Suprapubic skin (tissue), 4 donors: ENCODE data around the gene GGCT. TPM values are rescaled to one million over a fixed set of nuclear protein-coding genes. Genes with fewer than 3 reads are reported as not detected.

Experiments
- DNase-seq, 2 donors: peaks; one replicate each; pipeline ENCODE4 v3.0.0-alpha.2; 2019; ENCODE audit warnings: low spot score in 2 of 2
- H3K27ac ChIP-seq: fragments of 200-600 bp; sonication (generic); one replicate; pipeline ENCODE4 v1.5.1; 2019
- H3K27me3 ChIP-seq: fragments of 200-600 bp; sonication (generic); one replicate; pipeline ENCODE4 v1.5.1; 2019
- H3K36me3 ChIP-seq: fragments of 200-600 bp; sonication (generic); one replicate; pipeline ENCODE4 v1.5.1; 2019
- H3K4me1 ChIP-seq: fragments of 200-600 bp; sonication (generic); one replicate; pipeline ENCODE4 v1.5.1; 2019
- H3K4me3 ChIP-seq: fragments of 200-600 bp; sonication (generic); one replicate; pipeline ENCODE4 v1.5.1; 2019; ENCODE audit warnings: mild to moderate bottlenecking
- H3K9me3 ChIP-seq: fragments of 200-600 bp; sonication (generic); one replicate; pipeline ENCODE4 v1.5.1; 2019
- EP300 ChIP-seq: sonication (generic); formaldehyde crosslinking; IDR thresholded peaks from one replicate; pipeline ENCODE4 v1.6.1; 2017; ENCODE audit warnings: antibody characterized with exemption
- POLR2A ChIP-seq, 2 donors: fragments of 450-650 bp; IDR thresholded peaks; one replicate each; pipeline ENCODE4 v1.6.1; 2017; ENCODE audit warnings: antibody characterized with exemption in 2 of 2, mild to moderate bottlenecking in 2 of 2, moderate library complexity in 2 of 2
- POLR2AphosphoS5 ChIP-seq, 3 donors: sonication (generic); formaldehyde crosslinking; IDR thresholded peaks; one replicate each; pipeline ENCODE4 v1.6.1; 2017; ENCODE audit warnings: antibody characterized with exemption in 3 of 3
- WGBS: methylation state at CpG from one replicate; pipeline ENCODE4 v1.1.5; 2018; 5-methylcytosine and 5-hydroxymethylcytosine counted together
- total RNA-seq, 4 donors: library from RNA; depleted of rRNA; stranded (reverse); fragments of >200 nt; gene quantifications; one replicate each; pipeline ENCODE4 v1.1.0, GENCODE V29; 2016
- TF ChIP-seq, protein P1 (sequence below), 2 donors: fragments of 200-600 bp in 1 of 2; fragments of 450-650 bp in 1 of 2; sonication (generic) in 1 of 2; IDR thresholded peaks; one replicate each; pipeline ENCODE4 v1.5.1; 2016 to 2019; ENCODE audit warnings: antibody characterized with exemption in 2 of 2, mild to moderate bottlenecking in 1 of 2, moderate library complexity in 1 of 2

GGCT gene, protein sequence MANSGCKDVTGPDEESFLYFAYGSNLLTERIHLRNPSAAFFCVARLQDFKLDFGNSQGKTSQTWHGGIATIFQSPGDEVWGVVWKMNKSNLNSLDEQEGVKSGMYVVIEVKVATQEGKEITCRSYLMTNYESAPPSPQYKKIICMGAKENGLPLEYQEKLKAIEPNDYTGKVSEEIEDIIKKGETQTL
- 10 to 100 TPM; 13.7 to 76.1 (median 54.1) TPM for total RNA-seq

DNA sequence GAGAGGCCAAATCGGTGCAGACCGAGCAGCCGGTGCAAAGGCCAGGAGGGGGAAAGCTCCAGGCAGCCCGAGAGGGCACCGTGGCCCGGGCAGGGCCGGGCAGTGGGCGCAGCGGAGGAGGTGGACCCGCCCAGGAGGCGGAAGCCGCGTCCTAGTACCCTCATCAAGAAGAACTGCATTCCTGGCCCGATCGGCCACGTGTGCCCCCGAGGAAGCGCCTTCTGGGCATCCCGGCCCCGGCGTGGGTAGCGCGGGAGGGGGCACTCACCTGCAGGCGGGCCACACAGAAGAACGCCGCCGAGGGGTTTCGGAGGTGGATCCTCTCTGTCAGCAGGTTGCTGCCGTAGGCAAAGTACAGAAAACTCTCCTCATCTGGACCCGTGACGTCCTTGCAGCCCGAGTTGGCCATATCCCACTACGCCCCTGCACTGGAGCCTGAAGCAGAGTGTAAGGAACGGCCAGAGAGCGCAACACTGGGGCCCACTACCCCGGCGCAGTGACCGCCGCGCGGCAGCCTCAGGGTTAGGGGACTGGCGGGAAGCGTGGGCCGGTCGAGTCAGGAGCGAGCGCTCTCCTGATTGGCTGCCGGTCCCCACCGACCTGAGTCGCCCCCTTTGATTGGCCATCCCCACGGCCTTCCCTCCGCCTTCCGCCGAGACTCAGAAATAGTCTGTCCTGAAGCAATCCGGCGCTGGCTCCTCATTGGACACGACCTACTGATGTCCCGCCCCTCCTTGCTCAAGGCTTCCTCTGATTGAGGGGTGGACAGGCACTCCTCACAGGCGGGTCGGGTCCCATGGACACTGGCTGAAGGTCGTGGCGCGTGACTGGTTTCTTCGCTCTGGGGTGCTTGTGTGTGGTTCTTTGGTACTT, at the start of gene GGCT:
TSS of gene GGCT (minus strand) at position 529 of the 873 bp plus-strand sequence. CDS start at position 409, 120 bp downstream.
- peak in 1 of 2 donors; percentile 60 for TF ChIP-seq POLR2A (IDR thresholded peaks at IDR 0.05)
- no peak for TF ChIP-seq EP300
- TF ChIP-seq, protein P1, sequence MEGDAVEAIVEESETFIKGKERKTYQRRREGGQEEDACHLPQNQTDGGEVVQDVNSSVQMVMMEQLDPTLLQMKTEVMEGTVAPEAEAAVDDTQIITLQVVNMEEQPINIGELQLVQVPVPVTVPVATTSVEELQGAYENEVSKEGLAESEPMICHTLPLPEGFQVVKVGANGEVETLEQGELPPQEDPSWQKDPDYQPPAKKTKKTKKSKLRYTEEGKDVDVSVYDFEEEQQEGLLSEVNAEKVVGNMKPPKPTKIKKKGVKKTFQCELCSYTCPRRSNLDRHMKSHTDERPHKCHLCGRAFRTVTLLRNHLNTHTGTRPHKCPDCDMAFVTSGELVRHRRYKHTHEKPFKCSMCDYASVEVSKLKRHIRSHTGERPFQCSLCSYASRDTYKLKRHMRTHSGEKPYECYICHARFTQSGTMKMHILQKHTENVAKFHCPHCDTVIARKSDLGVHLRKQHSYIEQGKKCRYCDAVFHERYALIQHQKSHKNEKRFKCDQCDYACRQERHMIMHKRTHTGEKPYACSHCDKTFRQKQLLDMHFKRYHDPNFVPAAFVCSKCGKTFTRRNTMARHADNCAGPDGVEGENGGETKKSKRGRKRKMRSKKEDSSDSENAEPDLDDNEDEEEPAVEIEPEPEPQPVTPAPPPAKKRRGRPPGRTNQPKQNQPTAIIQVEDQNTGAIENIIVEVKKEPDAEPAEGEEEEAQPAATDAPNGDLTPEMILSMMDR (IDR thresholded peaks at IDR 0.05): no peak
- TF ChIP-seq POLR2AphosphoS5 (IDR thresholded peaks at IDR 0.05): peak in 2 of 3 donors; percentile 35 to 60
- Histone ChIP-seq H3K36me3 (no peaks in the 10 kb centered on the region), H3K9me3 (no peaks in the 10 kb centered on the region), H3K27me3 (no peaks in the 10 kb centered on the region), H3K4me1 (peaks cover 45% of the 10 kb centered on the region), H3K4me3 (peak within 1 kb of the TSS; percentile 97), H3K27ac (peak within 1 kb of the TSS; percentile 85)
- peak; percentile 99 to 100 for DNase-seq
- 0% methylated on average over 27 of the region's 64 CpGs for WGBS

DNA sequence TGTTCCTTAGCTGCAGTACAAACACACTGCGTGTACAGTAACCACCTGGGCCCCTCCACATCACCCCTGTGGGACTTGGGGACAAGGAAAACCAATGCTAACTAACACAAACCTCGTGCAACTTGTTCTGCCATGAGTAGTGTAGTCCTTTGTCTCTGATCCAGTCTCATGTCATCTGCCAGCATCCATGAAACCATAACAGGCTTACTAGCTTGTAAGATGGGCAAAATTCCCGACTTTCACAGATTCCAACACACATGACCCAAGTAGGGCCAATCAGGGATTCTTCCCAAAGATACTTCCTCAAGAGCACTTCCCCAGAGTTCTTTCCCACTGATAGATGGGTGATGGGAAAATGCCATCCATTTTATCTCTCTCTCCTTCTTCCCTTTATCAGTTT, 48.9 kb upstream of the GGCT start:
- H3K9me3 ChIP-seq: no peaks in the 10 kb centered on the region
- no peak overlapping the region for H3K27ac ChIP-seq
- no peak overlapping the region for H3K4me3 ChIP-seq
- WGBS: 76% methylated on average over 3 of the region's 3 CpGs
- no peaks in the 10 kb centered on the region for H3K27me3 ChIP-seq
- H3K4me1 ChIP-seq: peaks cover 40% of the 10 kb centered on the region
- peaks cover 5% of the 10 kb centered on the region for H3K36me3 ChIP-seq
- TF ChIP-seq, protein P1 (IDR thresholded peaks at IDR 0.05): no peak
- TF ChIP-seq POLR2A (IDR thresholded peaks at IDR 0.05) (no peak), EP300 (no peak), POLR2AphosphoS5 (IDR thresholded peaks at IDR 0.05) (no peak)
- DNase-seq: no peak

DNA sequence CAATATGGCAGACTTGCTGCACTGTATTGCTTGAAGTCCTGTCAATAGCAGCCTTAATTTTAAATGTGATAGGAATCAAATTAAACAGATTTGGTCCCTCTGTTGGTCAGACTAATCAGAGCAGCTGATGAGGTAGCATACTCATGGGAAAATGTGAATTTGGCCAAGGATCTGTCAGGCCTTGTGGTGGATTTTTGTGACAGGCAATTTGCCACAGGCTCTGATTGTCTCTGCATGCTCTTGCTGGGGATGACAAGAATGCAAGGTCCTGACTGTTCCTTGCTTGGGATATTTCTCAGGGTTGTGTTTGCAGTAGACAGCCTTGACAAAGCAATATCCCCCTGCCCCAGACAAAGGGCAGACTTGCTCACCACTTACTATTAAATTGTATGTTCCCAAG, 48.5 kb upstream of the GGCT start:
- DNase-seq: no peak
- peaks cover 40% of the 10 kb centered on the region for H3K4me1 ChIP-seq
- TF ChIP-seq EP300: no peak
- TF ChIP-seq, protein P1 (IDR thresholded peaks at IDR 0.05): no peak
- no peak for TF ChIP-seq POLR2AphosphoS5 (IDR thresholded peaks at IDR 0.05)
- TF ChIP-seq POLR2A (IDR thresholded peaks at IDR 0.05): no peak

DNA sequence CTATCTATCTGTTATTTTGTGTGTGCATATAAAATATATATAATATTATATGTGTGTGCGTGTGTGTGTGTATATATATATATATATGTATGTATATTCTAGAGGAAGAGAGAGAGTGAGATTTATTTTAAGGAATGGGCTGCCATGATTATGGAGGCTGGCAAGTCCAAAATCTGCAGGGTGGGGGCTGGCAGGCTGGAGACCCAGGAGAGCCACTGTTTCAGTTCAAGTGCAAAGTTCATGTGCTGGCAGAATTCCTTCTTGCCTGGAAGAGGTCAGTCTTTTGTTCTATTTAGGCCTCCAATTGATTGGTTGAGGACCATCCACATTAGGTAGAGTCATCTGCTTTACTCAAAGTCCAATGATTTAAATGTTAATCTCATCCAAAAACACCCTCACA, 47.7 kb upstream of the GGCT start:
- WGBS: 65% methylated on average over 1 of the region's 1 CpG
- TF ChIP-seq POLR2AphosphoS5 (IDR thresholded peaks at IDR 0.05): no peak
- TF ChIP-seq, protein P1 (IDR thresholded peaks at IDR 0.05): no peak
- no peak for TF ChIP-seq EP300
- TF ChIP-seq POLR2A (IDR thresholded peaks at IDR 0.05): no peak
- Histone ChIP-seq H3K4me3 (no peak overlapping the region), H3K4me1 (peaks cover 40% of the 10 kb centered on the region), H3K27ac (no peak overlapping the region), H3K27me3 (no peaks in the 10 kb centered on the region), H3K36me3 (peaks cover 9% of the 10 kb centered on the region), H3K9me3 (no peaks in the 10 kb centered on the region)
- no peak for DNase-seq

More for the DNA sequence above, 48.5 kb upstream of the GGCT start:
- H3K4me3 ChIP-seq: no peak overlapping the region
- H3K36me3 ChIP-seq: peaks cover 5% of the 10 kb centered on the region
- no peaks in the 10 kb centered on the region for H3K9me3 ChIP-seq
- H3K27me3 ChIP-seq: no peaks in the 10 kb centered on the region
- no peak overlapping the region for H3K27ac ChIP-seq

DNA sequence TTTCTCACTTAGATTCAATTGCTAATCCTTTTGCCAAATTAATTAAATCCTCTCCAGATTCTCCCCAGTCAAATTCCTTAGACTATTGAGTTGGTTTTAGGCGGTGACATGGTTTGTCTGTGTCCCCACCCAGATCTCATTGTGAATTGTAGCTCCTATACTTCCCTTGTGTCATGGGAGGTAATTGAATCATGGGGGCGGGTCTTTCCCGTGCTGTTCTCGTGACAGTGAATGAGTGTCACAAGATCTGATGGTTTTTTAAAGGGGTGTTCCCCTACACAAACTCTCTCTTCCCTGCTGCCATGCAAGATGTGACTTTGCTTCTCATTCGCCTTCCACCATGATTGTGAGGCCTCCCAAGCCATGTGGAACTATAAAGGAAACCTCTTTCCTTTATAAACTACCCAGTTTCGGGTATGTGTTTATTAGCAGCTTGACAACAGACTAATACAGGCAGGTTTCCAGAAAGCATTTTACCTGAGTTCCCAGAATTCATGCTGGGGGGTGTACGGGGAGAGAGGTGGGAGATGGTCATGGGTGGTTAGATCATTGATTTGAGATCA, 45.4 kb upstream of the GGCT start:
- DNase-seq: no peak
- Histone ChIP-seq H3K36me3 (peaks cover 9% of the 10 kb centered on the region), H3K4me1 (peaks cover 31% of the 10 kb centered on the region), H3K9me3 (no peaks in the 10 kb centered on the region), H3K4me3 (no peak overlapping the region), H3K27ac (peak overlapping the region; percentile 86), H3K27me3 (no peaks in the 10 kb centered on the region)
- TF ChIP-seq POLR2AphosphoS5 (IDR thresholded peaks at IDR 0.05): no peak
- TF ChIP-seq POLR2A (IDR thresholded peaks at IDR 0.05): no peak
- WGBS: 63% methylated on average over 7 of the region's 7 CpGs
